Activated CD8-positive, alpha-beta memory T cell treated with anti-CD3 and anti-CD28 coated beads for 1 hour (primary cell): ENCODE results near the gene SDC1.

Experiments
- DNase-seq, 2 donors: peaks; one replicate each; pipeline ENCODE4 v3.0.0-alpha.2; 2020; ENCODE audit warnings: low read depth in 1 of 2; ENCODE audit errors: extremely low read depth in 1 of 2

The SDC1 gene

GRCh38 chr2:20229322-20230113, 4.6 kb upstream of the SDC1 start:
- DNase-seq = no peak

- DNase-seq = no peak
These were observed 3.1 kb upstream of the SDC1 start for GRCh38 chr2:20227894-20228505.

DNA sequence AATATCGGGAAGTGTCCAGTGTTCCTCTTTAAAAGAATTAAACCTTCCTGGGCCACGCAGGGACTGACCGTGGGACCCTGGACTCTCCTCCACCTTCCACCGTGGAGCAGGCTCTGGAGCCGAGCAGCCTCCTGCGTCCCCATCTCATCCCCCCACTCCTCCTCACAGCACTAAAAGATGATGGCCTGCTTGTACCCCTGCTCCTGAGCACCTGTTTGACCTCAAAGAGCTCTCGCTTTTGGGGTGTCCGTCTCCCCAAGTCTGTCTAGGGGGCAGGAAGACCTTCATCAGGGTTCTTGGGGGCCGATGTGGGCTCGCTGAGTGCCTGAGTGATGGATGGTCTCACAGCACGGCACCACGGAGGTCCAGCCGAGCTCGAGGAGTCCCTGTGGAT, 1.2 kb upstream of the SDC1 start:
- no peak for DNase-seq

DNA sequence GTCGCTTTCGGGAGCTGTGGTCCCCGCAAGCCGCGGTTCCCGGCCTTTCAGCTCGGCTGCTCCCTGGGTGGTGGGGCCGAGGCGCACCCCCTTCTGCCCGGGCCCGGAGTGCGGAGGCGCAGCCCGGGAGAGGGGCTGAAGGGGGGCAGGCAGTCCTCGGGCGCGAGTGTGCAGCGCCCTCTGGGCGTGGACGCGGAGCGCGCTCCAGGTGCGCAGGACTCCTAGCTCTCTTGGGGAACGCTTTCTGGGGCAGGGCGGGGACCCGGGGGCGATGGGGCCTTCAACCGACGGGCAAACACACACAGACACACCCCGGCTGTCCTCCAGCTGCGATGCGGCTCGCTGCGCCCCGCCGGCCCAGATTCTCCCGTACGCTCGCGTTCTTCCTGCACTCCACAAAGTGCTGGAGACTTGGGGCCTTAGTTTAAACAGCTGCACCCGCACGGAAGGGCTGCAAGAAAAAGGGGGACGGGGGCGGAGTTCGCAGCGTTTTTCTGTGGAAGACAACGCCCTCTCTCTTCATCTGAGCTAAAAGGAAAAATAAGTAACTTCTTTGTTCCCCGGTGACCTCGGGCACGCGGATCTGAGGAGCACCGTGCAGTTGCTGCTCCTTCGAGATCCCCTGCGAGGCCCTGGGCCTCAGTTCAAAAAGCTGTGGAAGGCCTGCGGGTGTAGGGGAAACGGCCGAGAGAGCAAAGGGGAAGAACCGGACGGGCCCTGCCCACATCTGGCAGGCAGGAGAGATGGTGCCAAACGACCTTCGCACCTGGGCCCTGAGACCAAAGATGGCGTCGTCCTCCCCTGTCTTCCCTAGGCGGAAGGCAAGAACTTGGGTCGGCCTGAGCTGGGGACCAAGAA, 593 bp upstream of the SDC1 start:
- no peak for DNase-seq

DNA sequence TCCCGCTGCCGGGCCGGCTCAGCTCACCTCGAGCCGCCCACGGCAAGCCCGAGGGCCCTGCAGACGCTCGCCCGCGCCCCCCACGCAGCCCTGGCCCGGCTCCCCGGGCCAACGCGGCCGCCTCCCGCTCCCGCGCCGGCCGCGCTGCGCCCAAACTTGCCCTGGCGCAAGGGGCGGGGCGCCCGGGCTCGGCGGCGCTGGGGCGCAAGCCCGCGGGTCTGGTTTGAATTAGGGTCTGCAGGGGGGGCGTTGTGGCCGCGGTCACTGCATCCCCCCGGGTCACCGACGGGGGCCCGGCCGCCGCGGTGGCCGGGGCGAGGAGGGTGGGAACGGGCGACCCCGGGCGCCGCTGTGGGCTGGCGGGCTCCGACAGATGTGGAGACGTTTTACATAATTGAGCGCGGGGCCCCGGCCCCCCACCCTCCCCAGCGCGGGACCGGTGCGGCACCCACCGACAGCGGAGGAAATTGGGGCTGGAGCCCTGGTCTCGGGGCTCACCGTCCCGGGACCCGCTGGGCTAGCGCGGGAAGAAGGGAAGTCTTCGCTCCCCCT, 690 bp downstream of the SDC1 start:
- no peak for DNase-seq

DNA sequence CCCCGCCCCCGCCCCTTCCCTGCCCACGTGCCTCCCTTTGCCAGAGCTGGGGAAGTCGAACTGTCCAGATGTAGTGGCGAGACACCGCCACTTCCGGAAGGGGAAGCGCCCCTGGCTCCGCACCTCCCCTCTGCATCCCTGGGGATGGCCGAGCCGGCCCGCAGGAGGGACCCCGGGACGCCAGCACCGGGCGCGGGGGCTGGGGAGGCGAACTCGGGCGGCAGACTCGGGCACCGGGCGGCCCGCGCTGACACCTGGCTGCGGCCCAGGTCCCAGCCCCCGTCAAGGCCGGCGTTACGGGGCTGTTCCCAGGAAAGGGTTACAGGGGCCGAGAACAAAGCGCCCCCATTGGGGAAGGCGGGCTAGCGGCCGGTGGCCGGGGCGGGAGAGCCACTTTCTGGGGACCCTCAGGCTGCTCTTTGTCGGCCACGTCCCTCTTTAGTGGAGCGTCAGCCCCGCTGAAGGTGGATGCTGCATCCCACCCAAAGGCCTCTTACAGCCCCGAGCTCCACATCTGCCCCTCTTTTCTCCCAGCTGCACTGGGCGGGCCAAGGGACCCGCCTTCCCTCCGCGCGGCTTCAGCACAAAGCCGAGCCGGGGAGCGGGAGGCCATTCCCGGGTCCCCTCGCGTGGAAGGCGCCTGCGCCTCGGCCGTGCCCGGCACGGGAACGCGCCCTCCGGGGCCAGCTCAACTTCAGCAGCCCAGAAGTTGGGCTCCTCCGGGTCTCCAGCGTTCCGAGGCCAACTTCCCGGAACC, 1.3 kb downstream of the SDC1 start:
- DNase-seq = no peak

DNA sequence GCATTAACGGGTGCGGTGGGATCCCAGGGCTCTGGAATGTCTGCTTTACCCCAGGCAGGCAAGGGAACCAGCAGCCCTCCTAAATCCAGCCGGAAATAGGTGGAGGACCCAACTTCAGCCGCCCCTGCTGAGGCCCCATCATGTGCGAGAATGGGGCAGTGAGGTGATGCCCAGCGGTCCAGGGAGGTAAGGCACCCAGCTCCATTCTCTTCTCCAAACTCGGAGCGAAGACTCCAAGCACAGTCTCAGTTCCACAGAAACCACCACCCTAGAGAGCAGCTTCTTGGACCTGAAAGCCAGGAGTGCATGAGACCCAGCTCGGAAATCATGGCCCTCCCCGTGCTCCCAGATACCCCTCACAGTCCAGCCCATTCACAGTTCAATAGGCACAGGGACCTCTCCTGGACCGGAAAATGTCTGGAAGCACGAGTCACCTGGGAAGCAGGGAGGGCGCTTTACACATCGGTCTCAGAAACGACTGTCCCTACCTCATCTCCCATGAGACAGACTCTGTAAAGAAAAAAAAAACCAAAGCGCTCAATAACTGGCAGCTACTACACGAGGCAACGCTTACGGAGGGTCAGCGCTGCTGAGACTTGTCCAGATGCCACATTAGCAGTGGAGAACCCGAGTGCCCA, 2.0 kb downstream of the SDC1 start:
- no peak for DNase-seq

- no peak for DNase-seq
These were observed 2.7 kb downstream of the SDC1 start for GRCh38 chr2:20222014-20222768.

DNA sequence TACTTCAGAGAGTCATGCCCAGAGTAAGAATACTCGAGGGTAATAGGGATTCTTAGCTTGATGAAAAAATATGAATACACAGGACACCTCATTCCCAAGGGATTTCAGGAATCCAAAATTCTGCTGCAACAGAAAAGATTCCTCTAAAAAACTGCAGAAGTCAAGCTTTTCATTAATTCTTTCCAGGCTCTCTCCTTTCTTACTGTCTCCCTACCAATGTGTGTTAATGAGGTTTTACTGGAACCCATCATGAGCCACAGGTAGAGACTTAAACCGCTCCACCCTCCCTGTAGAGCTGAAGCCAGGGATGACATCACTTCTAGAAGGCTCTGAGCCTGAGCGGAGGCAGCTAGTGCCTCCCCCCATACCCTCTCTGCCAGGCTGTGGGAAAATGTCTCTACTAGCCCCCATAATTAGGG, 3.4 kb downstream of the SDC1 start:
- DNase-seq = no peak

DNA sequence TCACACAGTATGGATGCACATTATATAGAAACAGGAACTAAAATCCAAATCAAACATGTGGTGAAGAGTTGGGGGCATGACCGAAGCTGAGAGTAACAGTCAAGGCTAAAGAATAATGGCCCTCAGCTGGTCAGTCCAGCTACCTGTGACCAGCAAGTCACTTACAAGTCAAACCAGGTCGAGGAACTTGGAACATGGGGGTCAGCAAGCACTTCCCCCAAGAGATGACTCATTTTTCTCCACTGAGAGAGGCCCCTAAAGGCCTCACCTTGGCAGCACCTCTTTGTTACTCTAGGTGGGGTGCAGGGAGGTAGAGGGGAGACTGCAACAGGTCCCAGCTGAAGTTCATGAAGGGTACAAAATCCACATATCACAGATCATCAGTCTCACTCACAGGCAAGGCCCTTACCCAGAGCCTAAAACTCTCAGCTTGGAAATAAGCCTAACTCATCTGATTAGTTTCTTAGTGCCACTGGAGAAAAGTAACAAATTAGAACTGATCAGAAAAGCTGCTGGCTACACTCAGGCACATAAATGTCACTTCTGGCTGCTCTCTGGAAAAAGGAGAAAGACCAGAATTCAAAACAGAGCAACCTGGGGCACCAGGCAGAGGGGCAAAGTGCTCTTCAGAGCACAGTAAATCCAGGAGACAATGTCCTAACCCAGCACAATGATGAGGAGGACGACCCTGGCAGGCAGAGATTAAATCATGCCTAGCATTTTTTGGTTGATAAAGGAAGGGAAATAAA, 4.0 kb downstream of the SDC1 start:
- no peak for DNase-seq

DNA sequence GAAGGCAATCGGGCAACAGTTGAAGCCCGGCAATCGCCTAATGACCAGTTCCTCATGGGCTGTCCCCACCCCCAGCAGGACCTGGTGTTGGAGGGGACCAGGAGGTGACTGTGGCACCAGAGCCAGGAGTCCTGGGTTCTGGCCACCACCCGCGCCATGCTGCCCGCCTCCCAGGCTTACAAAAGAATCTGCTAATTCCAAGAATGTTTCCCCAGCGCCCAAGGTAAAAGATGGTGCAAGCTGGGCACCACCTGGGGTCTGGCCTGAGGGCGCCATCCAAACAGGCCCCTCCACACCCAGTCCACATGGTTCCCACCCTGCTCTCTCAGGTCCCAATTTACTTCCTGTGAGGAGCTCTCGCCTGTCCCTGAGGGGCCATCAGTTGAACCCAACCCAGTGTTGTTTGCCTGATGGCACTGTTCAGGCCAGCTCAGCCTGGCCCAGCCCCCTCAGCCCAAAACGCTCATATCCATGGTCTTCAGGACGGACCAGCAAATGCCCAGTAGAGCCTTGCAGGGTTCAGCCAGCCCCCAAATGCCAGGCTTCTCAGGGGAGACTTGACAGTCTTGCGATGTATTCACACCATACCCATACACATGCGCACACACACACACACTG, 5.1 kb downstream of the SDC1 start:
- DNase-seq = no peak

DNA sequence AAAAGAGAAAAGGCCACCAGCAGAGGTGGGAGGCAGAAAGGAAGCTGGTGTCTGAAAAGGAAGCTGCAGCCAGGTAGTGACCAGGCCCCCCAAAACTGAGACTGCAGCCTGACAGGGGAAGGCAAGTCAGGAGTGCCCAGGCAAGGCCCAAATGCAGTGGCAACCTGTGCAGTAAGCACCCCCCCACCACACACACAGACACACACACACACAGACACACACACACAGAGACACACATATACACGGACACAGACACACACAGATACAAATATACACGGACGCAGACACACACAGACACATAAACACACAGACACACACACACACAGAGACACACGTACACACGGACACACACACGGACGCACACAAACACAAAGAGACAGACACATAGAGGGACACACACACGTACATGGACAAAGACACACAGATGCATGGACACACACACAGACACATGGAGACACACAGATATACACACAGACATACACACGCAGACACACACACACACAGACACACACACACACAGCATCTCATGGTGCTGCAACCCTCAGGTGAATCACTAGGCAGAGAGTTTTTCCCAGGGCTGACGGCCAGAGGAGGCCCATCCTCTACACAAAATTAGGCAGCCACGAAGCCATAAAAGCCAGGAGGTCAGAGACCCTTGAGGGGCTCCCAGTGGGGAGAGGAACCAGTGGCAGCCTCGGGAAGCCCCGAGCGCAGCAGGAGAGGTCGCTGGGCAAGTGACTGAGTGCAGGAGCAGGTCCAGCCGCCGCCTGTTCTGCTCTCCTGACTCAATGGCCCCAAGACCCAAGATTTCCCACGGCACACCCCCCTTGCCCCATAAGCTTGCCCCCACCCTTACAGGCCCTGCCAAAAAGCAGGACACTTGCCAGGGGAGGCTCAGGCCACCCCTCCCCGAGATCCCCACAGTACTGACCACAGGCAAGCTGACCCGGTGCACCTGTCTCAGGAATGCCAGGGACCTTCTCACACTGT, 6.3 kb downstream of the SDC1 start:
- DNase-seq = no peak

DNA sequence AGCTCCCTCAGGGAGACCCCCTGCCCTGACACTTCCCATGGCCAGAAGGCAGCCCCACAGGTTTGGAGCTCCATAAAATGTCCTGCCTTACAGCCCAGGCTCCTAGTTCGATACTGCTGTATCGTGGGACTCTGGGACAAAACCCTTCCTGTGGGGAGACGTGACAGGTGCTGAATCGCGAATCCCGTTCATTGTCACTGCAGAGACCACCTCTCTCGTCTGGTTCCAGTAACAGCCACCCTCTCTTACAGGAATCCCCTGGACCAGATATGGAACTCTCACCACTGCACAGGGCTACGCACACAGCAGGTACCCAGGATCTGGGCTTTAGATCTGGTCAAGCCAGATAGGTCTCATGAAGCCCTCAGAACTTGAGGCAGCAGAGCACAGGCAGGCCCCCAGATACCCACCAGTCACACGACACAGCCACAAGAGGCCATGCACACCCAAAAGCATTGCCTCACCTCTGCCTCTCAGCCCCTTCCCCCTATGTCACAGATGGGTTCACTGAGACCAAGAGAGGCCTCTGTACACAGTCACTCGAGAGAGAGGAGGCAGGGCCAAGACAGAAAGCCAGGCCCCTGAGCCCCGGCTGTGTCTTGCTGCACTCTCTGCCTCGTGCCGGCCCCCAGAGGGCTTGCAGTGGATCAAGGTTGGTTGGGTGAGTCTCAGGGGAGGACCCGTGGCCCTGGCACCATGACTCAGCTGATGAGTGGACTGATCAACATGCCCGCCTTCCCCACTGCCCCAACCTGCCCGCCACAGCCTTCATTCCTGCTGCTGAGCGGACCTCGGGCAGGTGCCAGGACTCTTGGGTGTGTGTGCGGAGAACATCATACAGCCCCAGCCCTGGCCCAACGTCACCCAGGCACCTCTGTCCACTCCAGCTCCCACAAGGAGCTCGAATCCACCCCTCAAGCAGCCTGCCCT, 7.6 kb downstream of the SDC1 start:
- DNase-seq = no peak

- DNase-seq = no peak
These were observed 8.6 kb downstream of the SDC1 start for GRCh38 chr2:20216130-20217025.
